D341Med (cell line): Measurements from ENCODE around the gene MYO5A.
"Not testable (repeated sequence)": the region's sequence is repeated elsewhere in the genome, so short reads cannot be mapped to it uniquely, and the experiment has no call there.

Source experiments
- DNase-seq: peaks from one replicate; pipeline ENCODE4 v3.0.0; 2012; ENCODE audit warnings: low spot score

MYO5A gene

GRCh38 chr15:52505151-52505550 lies 23.5 kb downstream of the MYO5A start:
- no peak for DNase-seq

GRCh38 chr15:52503788-52504496 lies 24.7 kb downstream of the MYO5A start:
- DNase-seq: no peak

- DNase-seq: no peak
Measured at GRCh38 chr15:52502608-52503007, 26.1 kb downstream of the MYO5A start.

- no peak for DNase-seq
Measured at GRCh38 chr15:52499506-52499905, 29.2 kb downstream of the MYO5A start.

- DNase-seq: no peak
Measured at GRCh38 chr15:52498706-52499105, 30.0 kb downstream of the MYO5A start.

- no peak for DNase-seq
Measured at GRCh38 chr15:52496776-52497470, 31.8 kb downstream of the MYO5A start.

GRCh38 chr15:52496175-52496574 lies 32.5 kb downstream of the MYO5A start:
- no peak for DNase-seq

GRCh38 chr15:52495125-52495524 lies 33.6 kb downstream of the MYO5A start:
- no peak for DNase-seq

- no peak for DNase-seq
Measured at GRCh38 chr15:52493968-52494367, 34.7 kb downstream of the MYO5A start.

- no peak for DNase-seq
Measured at GRCh38 chr15:52492132-52492531, 36.5 kb downstream of the MYO5A start.

- DNase-seq: no peak
Measured at GRCh38 chr15:52491472-52491871, 37.2 kb downstream of the MYO5A start.

GRCh38 chr15:52489430-52489829 lies 39.2 kb downstream of the MYO5A start:
- DNase-seq: not testable (repeated sequence)

GRCh38 chr15:52488830-52489229 lies 39.9 kb downstream of the MYO5A start:
- DNase-seq: no peak

- DNase-seq: no peak
Measured at GRCh38 chr15:52486003-52486996, 42.4 kb downstream of the MYO5A start.

GRCh38 chr15:52485290-52485689 lies 43.4 kb downstream of the MYO5A start:
- DNase-seq: no peak

GRCh38 chr15:52483707-52484106 lies 45.0 kb downstream of the MYO5A start:
- no peak for DNase-seq

GRCh38 chr15:52481915-52482314 lies 46.8 kb downstream of the MYO5A start:
- DNase-seq: no peak

GRCh38 chr15:52480990-52481389 lies 47.7 kb downstream of the MYO5A start:
- no peak for DNase-seq

- DNase-seq: no peak
Measured at GRCh38 chr15:52466716-52467115, 62.0 kb downstream of the MYO5A start.

- no peak for DNase-seq
Measured at GRCh38 chr15:52466134-52466701, 62.5 kb downstream of the MYO5A start.

GRCh38 chr15:52464478-52464877 lies 64.2 kb downstream of the MYO5A start:
- DNase-seq: no peak

GRCh38 chr15:52464040-52464439 lies 64.6 kb downstream of the MYO5A start:
- no peak for DNase-seq
